GM12878 (cell line): ENCODE measurements around the gene PLBD1. TPM values are rescaled to one million over a fixed set of nuclear protein-coding genes. Genes with fewer than 3 reads are reported as not detected.

Experiments used
- ATAC-seq: fragments of 200-7000 bp; cut with Tn5 transposase; 3 replicates; pipeline ENCODE4 v1.9.1; 2020; ENCODE audit warnings: mild to moderate bottlenecking, moderate library complexity
- BruUV-seq: library from RNA; stranded (reverse); fragments of 400-500 nt; replicated peaks from 2 replicates; lab custom pipeline; 2021; lab: Mats Ljungman, UMichigan
- CTCF ChIA-PET: fragments of 300-600 bp; sonication (Branson Sonifier 250); formaldehyde crosslinking; extraction: SDS; loops from one replicate; lab custom pipeline; 2021; ENCODE audit warnings: inconsistent platforms; lab: Yijun Ruan, JAX
- POLR2A ChIA-PET: fragments of 350-600 bp; formaldehyde crosslinking; extraction: SDS; loops from one replicate; lab custom pipeline; 2021; ENCODE audit warnings: inconsistent platforms; lab: Charles Lee
- RAD21 ChIA-PET: fragments of 300-600 bp; sonication (Branson Sonifier 250); formaldehyde crosslinking; loops from one replicate; lab custom pipeline; 2023; ENCODE audit warnings: antibody characterized with exemption; ENCODE audit not compliant: unreplicated experiment; lab: Charles Lee
- SMC1A ChIA-PET: fragments of 300-600 bp; sonication (Branson Sonifier 250); formaldehyde crosslinking; loops from one replicate; lab custom pipeline; 2023; ENCODE audit not compliant: unreplicated experiment, uncharacterized antibody; lab: Charles Lee
- DNase-seq: peaks from one replicate; pipeline ENCODE4 v3.0.0-alpha.2; 2011; ENCODE audit warnings: low read depth, low spot score
- FAIRE-seq: peaks from 3 replicates; lab custom pipeline; 2011; peaks lifted over from hg19 to GRCh38; lab: Jason Lieb, UNC
- H2AFZ ChIP-seq: 2 replicates; pipeline ENCODE4 v1.6.0; 2011; ENCODE audit warnings: low read depth, low read length, control low read depth; ENCODE audit not compliant: control insufficient read depth
- H3K27ac ChIP-seq: 2 replicates; pipeline ENCODE4 v1.5.1; 2011; ENCODE audit warnings: control low read depth; ENCODE audit not compliant: control insufficient read depth, insufficient read depth
- H3K27me3 ChIP-seq, 2 experiments: replicated peaks in 1 of 2; 2 replicates each; pipeline versions ENCODE4 v1.6.0 to v1.6.1; 2011; ENCODE audit warnings: low read length in 1 of 2; ENCODE audit not compliant: control insufficient read depth in 2 of 2, insufficient read depth in 2 of 2
- H3K36me3 ChIP-seq, 2 experiments: 2 replicates each; pipeline ENCODE4 v1.5.1; 2011; ENCODE audit warnings: low read length in 1 of 2; ENCODE audit not compliant: control insufficient read depth in 2 of 2, insufficient read depth in 2 of 2
- H3K4me1 ChIP-seq: 2 replicates; pipeline ENCODE4 v1.6.1; 2011; ENCODE audit warnings: mild to moderate bottlenecking, low read length, moderate library complexity, mixed read lengths; ENCODE audit not compliant: control insufficient read depth, insufficient read depth
- H3K4me2 ChIP-seq: 2 replicates; pipeline ENCODE4 v1.6.0; 2011; ENCODE audit warnings: control low read depth; ENCODE audit not compliant: control insufficient read depth, insufficient read depth
- H3K4me3 ChIP-seq: fragments of 200-600 bp; sonication (generic); 2 replicates; pipeline ENCODE4 v1.5.1; 2016
- H3K79me2 ChIP-seq: 2 replicates; pipeline ENCODE4 v1.6.0; 2011; ENCODE audit warnings: low read length; ENCODE audit not compliant: control insufficient read depth, insufficient read depth
- H3K9ac ChIP-seq: 2 replicates; pipeline ENCODE4 v1.8.0; 2011; ENCODE audit warnings: low read length, control low read depth, mixed read lengths; ENCODE audit not compliant: control insufficient read depth, insufficient read depth
- H3K9me3 ChIP-seq: replicated peaks from 3 replicates; pipeline ENCODE4 v1.5.1; 2011; ENCODE audit warnings: mild to moderate bottlenecking, low read length; ENCODE audit not compliant: control insufficient read depth, insufficient read depth
- H4K20me1 ChIP-seq: 2 replicates; pipeline ENCODE4 v1.6.0; 2011; ENCODE audit not compliant: control insufficient read depth, insufficient read depth
- ATF2 ChIP-seq: IDR thresholded peaks from 2 replicates; pipeline ENCODE4 v1.6.1; 2012; ENCODE audit warnings: low read length, inconsistent platforms
- CTCF ChIP-seq, 3 experiments: IDR thresholded peaks in 2 of 3; conservative IDR thresholded peaks in 1 of 3; 2 replicates each; pipeline ENCODE4 v1.5.1; 2011; ENCODE audit warnings: low read depth in 3 of 3, low read length in 3 of 3, mild to moderate bottlenecking in 3 of 3, control low read depth in 2 of 3, moderate library complexity in 2 of 3, inconsistent platforms in 1 of 3, mixed read lengths in 1 of 3; ENCODE audit not compliant: control insufficient read depth in 2 of 3, insufficient read depth in 1 of 3; ENCODE audit errors: extremely low read depth in 1 of 3
- EP300 ChIP-seq, 2 experiments: fragments of 150-350 bp in 1 of 2; IDR thresholded peaks; 2 replicates each; pipeline ENCODE4 v1.6.1; 2011 to 2012; ENCODE audit warnings: low read depth in 2 of 2, low read length in 2 of 2, borderline replicate concordance in 1 of 2, improper control_type of control experiment in 1 of 2, inconsistent platforms in 1 of 2; ENCODE audit not compliant: control insufficient read depth in 1 of 2
- IRF3 ChIP-seq: fragments of 450-650 bp; IDR thresholded peaks from 2 replicates; pipeline ENCODE4 v1.6.1; 2014; ENCODE audit warnings: mild to moderate bottlenecking
- MYC ChIP-seq: IDR thresholded peaks from 2 replicates; pipeline ENCODE4 v1.6.1; 2011; ENCODE audit warnings: mild to moderate bottlenecking, low read length, moderate library complexity, inconsistent platforms; ENCODE audit not compliant: insufficient read depth, insufficient replicate concordance, insufficient read length, severe bottlenecking
- NFYB ChIP-seq: IDR thresholded peaks from 2 replicates; pipeline ENCODE4 v1.6.1; 2011; ENCODE audit warnings: low read depth, mild to moderate bottlenecking, low read length, improper control_type of control experiment, moderate library complexity; ENCODE audit not compliant: insufficient read depth
- PKNOX1 ChIP-seq: fragments of 450-650 bp; IDR thresholded peaks from 2 replicates; pipeline ENCODE4 v1.6.1; 2016; ENCODE audit warnings: mild to moderate bottlenecking
- RAD21 ChIP-seq: IDR thresholded peaks from 2 replicates; pipeline ENCODE4 v1.6.1; 2011; ENCODE audit warnings: mild to moderate bottlenecking, low read depth, low read length, moderate library complexity; ENCODE audit not compliant: insufficient read depth
- SMARCA5 ChIP-seq: fragments of 450-650 bp; IDR thresholded peaks from 2 replicates; pipeline ENCODE4 v1.6.1; 2017; ENCODE audit warnings: mild to moderate bottlenecking
- SMC3 ChIP-seq: IDR thresholded peaks from 2 replicates; pipeline ENCODE4 v1.6.1; 2011; ENCODE audit warnings: low read length, improper control_type of control experiment, borderline replicate concordance
- YY1 ChIP-seq: IDR thresholded peaks from 2 replicates; pipeline ENCODE4 v1.6.1; 2011; ENCODE audit warnings: low read depth, mild to moderate bottlenecking, low read length
- WGBS: methylation state at CpG from one replicate; pipeline ENCODE4 v1.1.6; 2016; ENCODE audit warnings: low lambda C conversion rate; ENCODE audit not compliant: insufficient replicate concordance, insufficient coverage; ENCODE audit errors: missing lambda C conversion rate; 5-methylcytosine and 5-hydroxymethylcytosine counted together
- in situ Hi-C: fragments of 300-500 bp; cut with MboI; formaldehyde crosslinking; loops from 9 replicates; pipeline ENCODE4 v1.14.3; 2018; ENCODE audit warnings: mixed read lengths
- intact Hi-C: fragments of 100-400 bp; cut with micrococcal nuclease; formaldehyde crosslinking; loops from one replicate; pipeline ENCODE4 v1.14.2; 2022; ENCODE audit not compliant: unreplicated experiment
- polyA plus RNA-seq, 11 experiments: library from polyadenylated mRNA; depleted of rRNA in 4 of 11; unstranded in 6 of 11; stranded (reverse) in 5 of 11; fragments of >200 nt; fragmentation: Nextera tagmentation in 4 of 11; fragmentation: Illumina TruSeq in 1 of 11; extraction: Ambion mirVana in 4 of 11; extraction: Trizol in 1 of 11; gene quantifications; 1 replicate in 1 of 11; 2 replicates in 10 of 11; pipeline versions ENCODE4 v1.2.1 to v1.2.3, GENCODE V29; 2011 to 2016; ENCODE audit warnings: inconsistent platforms in 2 of 11, missing spikeins in 2 of 11, low read depth in 1 of 11
- total RNA-seq, 4 experiments: library from RNA; depleted of rRNA in 3 of 4; stranded (reverse); fragments of >200 nt in 3 of 4; fragmentation: Illumina TruSeq in 1 of 4; extraction: Trizol in 1 of 4; gene quantifications; 2 replicates each; pipeline versions ENCODE4 v1.2.1 to v1.2.3, GENCODE V29; 2013 to 2021

The PLBD1 gene
- total and polyA plus RNA-seq, 10 of the 15 experiments (the other 5 are each of a cell fraction or from before 2014, with no cell fraction given) = 0.19 to 0.54 (median 0.27) TPM; not detected in 1

- POLR2A ChIA-PET = interaction anchor here (0.6 to 2.7 kb wide), 2 partner anchors 80 to 89 kb away, joined by 3 to 9 read pairs; partner anchors contain the start of gene ATF7IP
- H3K36me3 ChIP-seq = peaks cover 2 to 36% of the 10 kb centered on the region in 2 experiments
- CTCF ChIA-PET = interaction anchor here (0.7 to 6.1 kb wide), 37 partner anchors 9 to 375 kb away, joined by 3 to 103 read pairs (median 5); partner anchors contain the start of gene ATF7IP
- no peak overlapping the region for H3K4me3 ChIP-seq
- in situ Hi-C loops = loop anchor here (25.0 kb wide), 1 partner anchor 217 kb away; no protein-coding TSS in a partner anchor
- H3K79me2 ChIP-seq = peaks cover 2% of the 10 kb centered on the region
- FAIRE-seq (no peak), DNase-seq (peak; percentile 30), ATAC-seq (peak; percentile 97)
- no peaks in the 10 kb centered on the region for H3K4me1 ChIP-seq
- no peaks in the 10 kb centered on the region for H4K20me1 ChIP-seq
- H3K27ac ChIP-seq = no peak overlapping the region
- H3K9me3 ChIP-seq = peaks cover 8% of the 10 kb centered on the region; the same call in 1 of the 3 replicates
- BruUV-seq = no TSS peak
- no peak overlapping the region for H3K9ac ChIP-seq
- no peaks in the 10 kb centered on the region for H3K27me3 ChIP-seq
- H2AFZ ChIP-seq = no peak overlapping the region
- WGBS = 86% methylated on average over 2 of the region's 2 CpGs
- H3K4me2 ChIP-seq = no peak overlapping the region
- RAD21 ChIA-PET = interaction anchor here (0.8 to 5.8 kb wide), 15 partner anchors 19 to 269 kb away, joined by 3 to 113 read pairs (median 7); partner anchors contain the start of gene ATF7IP
- SMC1A ChIA-PET = interaction anchor here (0.6 to 6.3 kb wide), 22 partner anchors 9 to 301 kb away, joined by 3 to 103 read pairs (median 5); partner anchors contain the start of gene ATF7IP
- intact Hi-C loops = loop anchor here (1.0 to 5.0 kb wide), 3 partner anchors 67 to 215 kb away; no protein-coding TSS in a partner anchor
- TF ChIP-seq RAD21 (peak; percentile 86), CTCF (IDR thresholded peaks at IDR 0.05 in 2 of 3, conservative IDR thresholded peaks at IDR 0.05 in 1 of 3; ENCODE audit: control insufficient read depth in 2 of 3, extremely low read depth in 1 of 3, insufficient read depth in 1 of 3, low read depth in 3 of 3, low read length in 3 of 3) (peak; percentile 69 to 96 (median 83); a peak in 5 of 6 replicates), YY1 (0 out of 2 replicates have a peak, but pooled peaks have one; percentile 53), ATF2 (no peak), EP300 (IDR thresholded peaks at IDR 0.05; ENCODE audit: borderline replicate concordance in 1 of 2, control insufficient read depth in 1 of 2, low read depth in 2 of 2, low read length in 2 of 2) (no peak), NFYB (no peak), IRF3 (no peak), SMC3 (peak; percentile 94), SMARCA5 (peak; percentile 71), PKNOX1 (no peak), MYC (no peak)
These were observed 113.4 kb downstream of the PLBD1 start for GRCh38 chr12:14454098-14454907.
